PC-3 (cell line): ENCODE measurements around the gene LSM3.

Experiments
- EZH2 ChIP-seq: fragments of 300-600 bp; sonication (generic); IDR thresholded peaks from one replicate; pipeline ENCODE4 v1.6.1; 2017; ENCODE audit warnings: antibody characterized with exemption, mild to moderate bottlenecking, low read length; ENCODE audit not compliant: unreplicated experiment
- EZH2phosphoT487 ChIP-seq: fragments of 300-600 bp; sonication (generic); IDR thresholded peaks from 2 replicates; pipeline ENCODE4 v1.6.1; 2018; ENCODE audit warnings: mild to moderate bottlenecking, antibody characterized with exemption, low read length, borderline replicate concordance
- TF ChIP-seq, protein P1 (sequence below): fragments of 300-600 bp; sonication (generic); conservative IDR thresholded peaks from 2 replicates; pipeline ENCODE4 v1.5.1; 2017; ENCODE audit warnings: antibody characterized with exemption, low read depth, mild to moderate bottlenecking, low read length

DNA sequence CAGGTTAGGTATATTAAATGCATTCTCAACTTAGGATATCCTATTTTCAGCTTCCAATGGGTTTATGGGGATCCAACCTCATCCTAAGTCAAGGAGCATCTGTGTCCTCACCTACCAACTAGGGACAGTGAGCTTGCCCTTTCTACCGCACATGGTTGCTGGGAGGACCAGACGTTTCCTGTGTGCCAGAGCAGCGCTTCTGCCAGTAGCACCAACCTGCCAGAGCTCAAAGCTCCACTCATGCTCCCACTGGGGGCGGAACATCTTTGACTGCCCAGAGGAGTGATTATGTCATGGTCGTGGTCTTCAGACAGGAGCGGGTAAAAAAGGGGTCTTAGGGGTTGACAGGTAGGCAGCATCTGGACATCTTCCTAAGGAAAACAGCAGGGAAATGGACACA, 25.0 kb upstream of the LSM3 start:
- TF ChIP-seq, protein P1, sequence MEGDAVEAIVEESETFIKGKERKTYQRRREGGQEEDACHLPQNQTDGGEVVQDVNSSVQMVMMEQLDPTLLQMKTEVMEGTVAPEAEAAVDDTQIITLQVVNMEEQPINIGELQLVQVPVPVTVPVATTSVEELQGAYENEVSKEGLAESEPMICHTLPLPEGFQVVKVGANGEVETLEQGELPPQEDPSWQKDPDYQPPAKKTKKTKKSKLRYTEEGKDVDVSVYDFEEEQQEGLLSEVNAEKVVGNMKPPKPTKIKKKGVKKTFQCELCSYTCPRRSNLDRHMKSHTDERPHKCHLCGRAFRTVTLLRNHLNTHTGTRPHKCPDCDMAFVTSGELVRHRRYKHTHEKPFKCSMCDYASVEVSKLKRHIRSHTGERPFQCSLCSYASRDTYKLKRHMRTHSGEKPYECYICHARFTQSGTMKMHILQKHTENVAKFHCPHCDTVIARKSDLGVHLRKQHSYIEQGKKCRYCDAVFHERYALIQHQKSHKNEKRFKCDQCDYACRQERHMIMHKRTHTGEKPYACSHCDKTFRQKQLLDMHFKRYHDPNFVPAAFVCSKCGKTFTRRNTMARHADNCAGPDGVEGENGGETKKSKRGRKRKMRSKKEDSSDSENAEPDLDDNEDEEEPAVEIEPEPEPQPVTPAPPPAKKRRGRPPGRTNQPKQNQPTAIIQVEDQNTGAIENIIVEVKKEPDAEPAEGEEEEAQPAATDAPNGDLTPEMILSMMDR, result no peak
- TF ChIP-seq EZH2phosphoT487 (no peak), EZH2 (no peak)
